HCT116 (cell line): Measurements from ENCODE around the gene ARRDC1. TPM values are rescaled to one million over a fixed set of nuclear protein-coding genes. Genes with fewer than 3 reads are reported as not detected.

Experiments
- ATAC-seq: fragments of 200-7000 bp; cut with Tn5 transposase; 2 replicates; pipeline ENCODE4 v1.9.1; 2020; ENCODE audit warnings: mild to moderate bottlenecking, moderate library complexity
- BruUV-seq: library from RNA; stranded (reverse); fragments of 400-500 nt; replicated peaks from 2 replicates; lab custom pipeline; 2021; lab: Mats Ljungman, UMichigan
- CTCF ChIA-PET: fragments of 300-600 bp; sonication (Branson Sonifier 250); formaldehyde crosslinking; loops from one replicate; lab custom pipeline; 2021; ENCODE audit warnings: antibody characterized with exemption; lab: Charles Lee
- POLR2A ChIA-PET: fragments of 300-600, 350-600 bp; sonication (Branson Sonifier 250); formaldehyde crosslinking; loops from one replicate; lab custom pipeline; 2021; ENCODE audit warnings: antibody characterized with exemption; lab: Charles Lee
- RAD21 ChIA-PET, 2 experiments: fragments of 300-600 bp; sonication (Branson Sonifier 250); formaldehyde crosslinking; loops; one replicate each; lab custom pipeline; 2023; ENCODE audit warnings: low total read pairs in 2 of 2; ENCODE audit not compliant: uncharacterized antibody in 2 of 2, unreplicated experiment in 2 of 2, low non-redundant PET in 1 of 2; lab: Charles Lee
- DNase-seq: peaks from one replicate; pipeline ENCODE4 v3.0.0-alpha.2; 2010; ENCODE audit warnings: low read depth, low spot score
- H2AFZ ChIP-seq: fragments of 200-600 bp; shearing (Covaris generic), sonication (generic); 2 replicates; pipeline ENCODE4 v1.6.1; 2017; ENCODE audit warnings: low read depth, mixed run types, mixed read lengths, antibody characterized with exemption, low read length; ENCODE audit not compliant: poor library complexity, severe bottlenecking
- H3K27ac ChIP-seq: 2 replicates; pipeline ENCODE4 v1.5.1; 2012; ENCODE audit warnings: low read depth, low read length
- H3K27me3 ChIP-seq: fragments of 200-600 bp; sonication (generic); 2 replicates; pipeline ENCODE4 v1.6.1; 2016; ENCODE audit warnings: mixed run types, low read length, mixed read lengths; ENCODE audit not compliant: insufficient read depth
- H3K36me3 ChIP-seq, 2 experiments: fragments of 200-500 bp in 1 of 2; fragments of 200-600 bp in 1 of 2; sonication (Bioruptor generic) in 1 of 2; sonication (generic) in 1 of 2; 2 replicates each; pipeline versions ENCODE4 v1.5.1 to v1.6.1; 2014 to 2016; ENCODE audit warnings: low read length in 2 of 2, inconsistent platforms in 1 of 2, mixed read lengths in 1 of 2, mixed run types in 1 of 2; ENCODE audit not compliant: insufficient read depth in 2 of 2, control insufficient read depth in 1 of 2
- H3K4me1 ChIP-seq, 2 experiments: fragments of 200-600 bp in 1 of 2; sonication (generic) in 1 of 2; 2 replicates each; pipeline versions ENCODE4 v1.5.1 to v1.6.1; 2012 to 2017; ENCODE audit warnings: low read length in 2 of 2, inconsistent platforms in 1 of 2, mild to moderate bottlenecking in 1 of 2, mixed read lengths in 1 of 2, mixed run types in 1 of 2, moderate library complexity in 1 of 2; ENCODE audit not compliant: insufficient read depth in 2 of 2, control insufficient read depth in 1 of 2
- H3K4me2 ChIP-seq: fragments of 200-600 bp; sonication (generic); 2 replicates; pipeline ENCODE4 v1.6.1; 2017; ENCODE audit warnings: mixed run types, low read length, mixed read lengths
- H3K4me3 ChIP-seq, 2 experiments: fragments of 200-600 bp in 1 of 2; sonication (generic) in 1 of 2; replicated peaks in 1 of 2; 2 replicates each; pipeline ENCODE4 v1.5.1; 2011 to 2016; ENCODE audit warnings: low read length in 2 of 2, control low read depth in 1 of 2, low read depth in 1 of 2, mild to moderate bottlenecking in 1 of 2, mixed read lengths in 1 of 2, mixed run types in 1 of 2
- H3K79me2 ChIP-seq: fragments of 200-600 bp; sonication (generic); 2 replicates; pipeline ENCODE4 v1.6.1; 2017; ENCODE audit warnings: mild to moderate bottlenecking, mixed run types, low read length, moderate library complexity, mixed read lengths; ENCODE audit not compliant: insufficient read depth
- H3K9ac ChIP-seq: fragments of 200-600 bp; sonication (generic); 2 replicates; pipeline ENCODE4 v1.6.1; 2016; ENCODE audit warnings: low read length, mixed read lengths
- H3K9me2 ChIP-seq: fragments of 200-600 bp; sonication (generic), shearing (Covaris generic); 2 replicates; pipeline ENCODE4 v1.6.1; 2017; ENCODE audit warnings: mixed run types, mild to moderate bottlenecking, moderate library complexity; ENCODE audit not compliant: insufficient read depth
- H3K9me3 ChIP-seq, 2 experiments: fragments of 200-500 bp in 1 of 2; fragments of 200-600 bp in 1 of 2; sonication (Bioruptor generic) in 1 of 2; sonication (generic) in 1 of 2; 2 replicates each; pipeline ENCODE4 v1.6.1; 2014 to 2017; ENCODE audit warnings: low read length in 2 of 2, mixed read lengths in 2 of 2, inconsistent platforms in 1 of 2, low read depth in 1 of 2, mild to moderate bottlenecking in 1 of 2, mixed run types in 1 of 2, moderate library complexity in 1 of 2; ENCODE audit not compliant: control insufficient read depth in 1 of 2, insufficient read depth in 1 of 2
- H4K20me1 ChIP-seq: fragments of 200-600 bp; sonication (generic), shearing (Covaris generic); 2 replicates; pipeline ENCODE4 v1.6.1; 2017; ENCODE audit warnings: mixed run types, mild to moderate bottlenecking, moderate library complexity; ENCODE audit not compliant: insufficient read depth
- CEBPB ChIP-seq: IDR thresholded peaks from 2 replicates; pipeline ENCODE4 v1.6.1; 2012; ENCODE audit warnings: low read depth
- EGR1 ChIP-seq: IDR thresholded peaks from 2 replicates; pipeline ENCODE4 v1.6.1; 2012; ENCODE audit warnings: low read depth
- ELF1 ChIP-seq: IDR thresholded peaks from 2 replicates; pipeline ENCODE4 v1.6.1; 2012; ENCODE audit warnings: low read depth, borderline replicate concordance
- POLR2AphosphoS5 ChIP-seq: IDR thresholded peaks from 2 replicates; pipeline ENCODE4 v1.6.1; 2011; ENCODE audit warnings: mild to moderate bottlenecking, low read depth, low read length, moderate library complexity
- SRF ChIP-seq: IDR thresholded peaks from 2 replicates; pipeline ENCODE4 v1.6.1; 2012; ENCODE audit warnings: low read depth
- TCF7L2 ChIP-seq: IDR thresholded peaks from 2 replicates; pipeline ENCODE4 v1.7.0; 2011; ENCODE audit warnings: borderline replicate concordance, inconsistent platforms; ENCODE audit not compliant: insufficient read depth, insufficient read length; ENCODE audit errors: extremely low read depth
- ZNF274 ChIP-seq: fragments of 200-500 bp; sonication (Bioruptor generic); IDR thresholded peaks from 2 replicates; pipeline ENCODE4 v1.6.1; 2014; ENCODE audit warnings: mild to moderate bottlenecking, low read depth, low read length, inconsistent platforms
- intact Hi-C: fragments of 100-400 bp; cut with micrococcal nuclease; formaldehyde crosslinking; loops from 2 replicates; pipeline ENCODE4 v1.10.0; 2022
- total RNA-seq: library from RNA; stranded (reverse); gene quantifications from one replicate; pipeline ENCODE4 v1.2.1, GENCODE V29; 2021; ENCODE audit not compliant: unreplicated experiment
- TF ChIP-seq, protein P1 (sequence below): IDR thresholded peaks from 2 replicates; pipeline ENCODE4 v1.6.1; 2011; ENCODE audit warnings: mild to moderate bottlenecking, low read length, moderate library complexity; ENCODE audit not compliant: insufficient replicate concordance; ENCODE audit errors: extremely low read depth

ARRDC1 gene
- total RNA-seq, 1 experiment from 2014 or later: 82.8 TPM

DNA sequence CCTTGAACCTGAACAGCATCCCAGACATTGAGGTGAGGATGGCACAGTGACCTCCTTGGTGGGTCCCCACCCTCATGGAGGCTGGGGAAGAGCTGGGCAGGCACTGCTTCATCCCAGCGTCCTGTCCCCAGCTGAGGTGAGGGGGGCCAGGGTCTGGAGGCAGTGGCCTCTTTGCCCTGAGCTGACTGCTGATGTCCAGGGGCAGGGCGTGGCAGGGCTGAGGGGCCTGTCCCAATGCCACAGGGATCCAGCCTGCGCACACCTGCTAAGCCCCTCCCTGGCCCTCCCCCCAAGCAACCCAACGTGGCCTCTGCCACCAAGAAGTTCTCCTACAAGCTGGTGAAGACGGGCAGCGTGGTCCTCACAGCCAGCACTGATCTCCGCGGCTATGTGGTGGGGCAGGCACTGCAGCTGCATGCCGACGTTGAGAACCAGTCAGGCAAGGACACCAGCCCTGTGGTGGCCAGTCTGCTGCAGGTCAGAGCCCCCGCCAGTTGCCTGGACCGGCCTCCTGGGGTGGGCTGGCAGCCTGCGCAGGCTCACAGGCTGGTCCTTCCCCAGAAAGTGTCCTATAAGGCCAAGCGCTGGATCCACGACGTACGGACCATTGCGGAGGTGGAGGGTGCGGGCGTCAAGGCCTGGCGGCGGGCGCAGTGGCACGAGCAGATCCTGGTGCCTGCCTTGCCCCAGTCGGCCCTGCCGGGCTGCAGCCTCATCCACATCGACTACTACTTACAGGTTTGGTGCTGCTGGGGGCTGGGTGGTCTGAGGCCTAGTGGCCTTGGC lies 8.4 kb downstream of the ARRDC1 start:
- peak overlapping the region; percentile 100 for H3K4me2 ChIP-seq
- no peaks in the 10 kb centered on the region for H3K9me3 ChIP-seq
- DNase-seq (no peak), ATAC-seq (no peak)
- peak overlapping the region; percentile 99 for H3K27ac ChIP-seq
- ChIA-PET CTCF (no interaction called here), RAD21 (no interaction called here), POLR2A (no interaction called here)
- TF ChIP-seq TCF7L2: no peak
- no peak for TF ChIP-seq ZNF274
- TF ChIP-seq EGR1: no peak
- no peak for TF ChIP-seq SRF
- TF ChIP-seq, protein P1, sequence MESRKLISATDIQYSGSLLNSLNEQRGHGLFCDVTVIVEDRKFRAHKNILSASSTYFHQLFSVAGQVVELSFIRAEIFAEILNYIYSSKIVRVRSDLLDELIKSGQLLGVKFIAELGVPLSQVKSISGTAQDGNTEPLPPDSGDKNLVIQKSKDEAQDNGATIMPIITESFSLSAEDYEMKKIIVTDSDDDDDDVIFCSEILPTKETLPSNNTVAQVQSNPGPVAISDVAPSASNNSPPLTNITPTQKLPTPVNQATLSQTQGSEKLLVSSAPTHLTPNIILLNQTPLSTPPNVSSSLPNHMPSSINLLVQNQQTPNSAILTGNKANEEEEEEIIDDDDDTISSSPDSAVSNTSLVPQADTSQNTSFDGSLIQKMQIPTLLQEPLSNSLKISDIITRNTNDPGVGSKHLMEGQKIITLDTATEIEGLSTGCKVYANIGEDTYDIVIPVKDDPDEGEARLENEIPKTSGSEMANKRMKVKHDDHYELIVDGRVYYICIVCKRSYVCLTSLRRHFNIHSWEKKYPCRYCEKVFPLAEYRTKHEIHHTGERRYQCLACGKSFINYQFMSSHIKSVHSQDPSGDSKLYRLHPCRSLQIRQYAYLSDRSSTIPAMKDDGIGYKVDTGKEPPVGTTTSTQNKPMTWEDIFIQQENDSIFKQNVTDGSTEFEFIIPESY: no peak
- TF ChIP-seq ELF1: no peak
- no peak for TF ChIP-seq CEBPB
- TF ChIP-seq POLR2AphosphoS5: no peak; the same call in none of the 2 replicates
- peaks cover 2 to 26% of the 10 kb centered on the region in 2 experiments; a peak in 2 of 4 replicates for H3K36me3 ChIP-seq
- H3K4me1 ChIP-seq: peaks cover 41 to 60% of the 10 kb centered on the region in 2 experiments
- peak overlapping the region in 1 of 2 experiments; percentile 62; a peak in 1 of 4 replicates for H3K4me3 ChIP-seq
- H2AFZ ChIP-seq: no peak overlapping the region
- no TSS peak for BruUV-seq
- intact Hi-C loops: loop anchor here (5.0 kb wide), 1 partner anchor 37 kb away; the partner anchor contains the start of gene DPH7
- no peaks in the 10 kb centered on the region for H3K9me2 ChIP-seq
- no peaks in the 10 kb centered on the region for H3K27me3 ChIP-seq
- H3K9ac ChIP-seq: peak overlapping the region; percentile 92
- peaks cover 50% of the 10 kb centered on the region for H3K79me2 ChIP-seq
- H4K20me1 ChIP-seq: no peaks in the 10 kb centered on the region
